Stimulated activated CD4-positive, alpha-beta T cell treated with anti-CD3 and anti-CD28 coated beads, Interleukin-2, amount 100 ng/mL, for 48 hours (primary cell): Measurements from ENCODE around the gene WASF3.
"Not testable (repeated sequence)": the region's sequence is repeated elsewhere in the genome, so short reads cannot be mapped to it uniquely, and the experiment has no call there.

Source experiments
- DNase-seq, 2 donors: peaks; one replicate each; pipeline ENCODE4 v3.0.0-alpha.2; 2020

Gene WASF3

DNA sequence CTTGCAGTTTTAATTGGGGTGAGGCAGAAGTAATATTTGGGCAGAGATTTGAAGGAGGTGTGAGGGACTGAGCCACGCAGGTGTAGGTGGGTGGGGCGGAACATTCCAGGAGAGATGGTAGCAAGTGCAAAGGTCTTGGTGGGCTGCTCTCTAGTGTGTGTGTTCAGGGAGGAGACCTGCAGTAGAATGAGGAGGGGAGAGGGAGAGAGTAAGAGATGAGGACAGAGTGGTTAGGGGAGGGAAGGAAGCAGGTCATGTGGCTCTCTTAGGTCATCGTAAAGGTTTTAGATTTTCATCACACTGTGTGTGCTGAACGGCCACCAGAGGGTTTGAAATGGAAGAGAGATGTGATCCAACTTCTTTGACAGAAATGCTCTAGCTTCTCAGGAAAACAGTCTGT lies 33.5 kb downstream of the WASF3 start:
- DNase-seq = no peak

DNA sequence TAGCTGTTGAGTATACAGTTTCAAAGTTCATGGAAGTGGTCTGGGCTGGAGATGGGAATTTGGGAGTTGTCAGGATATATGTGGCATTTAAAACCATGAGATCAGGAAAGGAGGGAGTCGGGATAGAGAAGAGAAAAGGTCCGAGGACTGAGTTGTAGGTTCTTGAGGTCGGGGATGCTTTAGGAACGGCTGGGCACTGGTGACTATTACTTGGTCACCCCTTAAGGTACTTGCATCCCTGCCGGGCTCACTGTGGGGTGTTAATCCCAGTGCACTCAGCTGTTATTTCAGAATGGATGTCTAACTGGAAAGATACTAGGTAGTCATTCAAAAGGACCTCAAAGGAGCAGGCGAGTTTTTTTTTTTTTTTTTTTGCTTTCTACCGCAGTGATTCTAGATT lies 34.2 kb downstream of the WASF3 start:
- DNase-seq = no peak

DNA sequence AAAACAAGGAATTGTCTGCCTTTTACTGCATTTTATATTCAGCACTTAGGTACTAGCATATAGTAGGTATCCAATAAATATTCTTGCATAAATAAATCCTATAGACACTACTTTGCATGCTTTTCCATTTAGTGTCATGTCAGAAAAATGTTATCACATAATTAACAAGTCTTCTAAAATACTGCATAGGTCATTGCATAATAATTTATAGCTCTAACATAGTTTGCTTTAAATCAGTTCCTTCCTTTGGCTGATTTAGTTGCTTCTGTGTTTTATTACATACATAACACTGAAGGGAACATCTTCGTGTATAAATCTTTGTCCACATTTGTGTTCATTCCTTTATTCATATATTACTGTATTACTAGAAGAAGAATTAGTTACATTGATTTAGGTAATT lies 36.2 kb downstream of the WASF3 start:
- no peak for DNase-seq

DNA sequence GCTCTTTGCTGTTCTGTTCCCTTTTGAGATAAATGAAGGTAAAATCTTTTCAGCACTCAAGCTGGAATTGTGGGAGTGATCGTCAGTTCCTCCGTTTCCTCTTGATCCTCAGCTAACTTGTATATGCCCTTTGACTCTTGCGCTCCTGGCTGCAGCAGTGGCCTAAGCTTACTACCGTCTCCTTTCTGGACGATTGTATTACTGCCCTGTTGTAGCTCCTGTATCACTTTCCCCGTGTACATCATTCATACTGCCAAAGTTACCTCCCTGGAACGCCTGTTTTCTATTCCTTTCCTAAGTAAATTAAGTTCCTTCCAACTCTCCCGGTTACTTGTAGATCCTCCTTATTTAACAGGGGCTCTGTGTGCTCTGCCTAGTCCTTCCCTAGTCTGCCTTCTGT lies 36.9 kb downstream of the WASF3 start:
- no peak for DNase-seq

DNA sequence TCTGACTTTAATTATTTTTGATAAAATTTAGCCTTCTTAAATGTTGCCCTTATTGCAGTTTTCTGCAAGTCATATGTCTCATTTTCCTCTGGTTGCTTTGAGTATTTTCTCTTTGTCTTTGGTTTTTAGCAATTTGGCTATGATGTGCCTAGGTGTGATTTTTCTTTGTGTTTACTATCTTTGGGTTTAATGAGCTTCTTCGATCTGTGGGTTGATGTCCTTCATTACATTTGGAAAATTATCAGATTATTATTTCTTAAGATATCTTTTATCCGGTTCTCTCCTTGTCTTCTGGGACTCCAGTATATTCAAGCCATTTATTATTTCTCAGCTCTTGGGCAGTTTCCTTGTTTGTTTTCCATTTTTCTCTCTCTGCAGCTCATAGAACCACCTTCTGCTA lies 39.0 kb downstream of the WASF3 start:
- DNase-seq = no peak

DNA sequence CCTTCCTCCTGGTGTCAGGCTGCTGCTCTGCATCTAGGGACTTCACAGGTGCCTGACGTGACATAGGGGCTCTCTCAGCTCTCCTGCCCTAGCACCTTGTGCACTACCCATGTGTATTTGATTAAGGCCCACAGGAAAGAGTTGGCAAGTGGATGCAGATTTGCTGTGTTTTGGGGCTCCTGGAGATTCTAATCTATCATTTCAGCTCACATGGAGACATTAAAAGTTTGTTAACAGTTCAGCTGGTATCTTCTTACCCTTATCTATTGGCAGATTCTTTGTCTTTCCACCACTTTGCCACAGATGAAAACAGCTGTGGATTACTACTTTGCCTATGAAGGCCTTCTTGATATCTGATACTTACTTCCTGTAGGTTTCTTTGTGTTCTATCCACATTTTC lies 41.9 kb downstream of the WASF3 start:
- no peak for DNase-seq

DNA sequence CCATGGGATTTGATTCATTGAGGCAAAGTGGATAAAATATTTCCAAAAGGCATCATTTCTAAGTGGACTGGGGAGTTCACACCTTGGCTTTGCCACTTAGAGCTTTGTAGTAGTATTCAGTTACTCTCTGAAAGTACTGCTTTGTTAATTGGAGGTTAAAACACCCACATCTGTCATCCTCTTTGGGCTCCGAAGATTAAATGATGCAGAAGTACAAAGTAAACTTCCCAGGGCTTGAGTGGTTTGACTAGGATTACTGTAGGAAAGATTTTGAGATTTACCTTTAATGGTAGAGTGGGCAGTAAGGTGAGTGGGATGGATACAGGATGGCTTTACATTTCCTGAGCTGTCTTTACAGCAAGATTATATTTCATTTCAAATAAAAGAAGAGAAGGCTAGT lies 42.4 kb downstream of the WASF3 start:
- DNase-seq = no peak

DNA sequence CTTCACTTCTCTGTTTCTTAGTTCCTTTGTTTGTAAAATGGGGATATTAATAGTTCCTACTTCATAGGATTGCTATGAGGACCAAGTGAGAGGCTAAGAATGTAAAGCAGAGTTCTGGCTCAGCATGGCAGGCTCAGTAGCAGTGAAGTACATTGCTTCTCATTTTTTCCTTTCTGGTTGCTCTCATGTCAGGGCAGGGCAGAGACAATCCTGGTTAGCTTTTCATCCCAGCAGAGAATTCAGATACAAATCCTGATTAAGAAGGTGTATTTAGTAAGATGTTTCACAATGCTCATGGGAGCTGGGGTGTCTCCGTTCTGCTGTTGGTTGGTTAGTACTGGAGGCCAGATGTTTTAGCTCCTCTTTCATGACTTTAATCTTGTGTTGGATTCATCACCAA lies 42.9 kb downstream of the WASF3 start:
- DNase-seq = no peak

DNA sequence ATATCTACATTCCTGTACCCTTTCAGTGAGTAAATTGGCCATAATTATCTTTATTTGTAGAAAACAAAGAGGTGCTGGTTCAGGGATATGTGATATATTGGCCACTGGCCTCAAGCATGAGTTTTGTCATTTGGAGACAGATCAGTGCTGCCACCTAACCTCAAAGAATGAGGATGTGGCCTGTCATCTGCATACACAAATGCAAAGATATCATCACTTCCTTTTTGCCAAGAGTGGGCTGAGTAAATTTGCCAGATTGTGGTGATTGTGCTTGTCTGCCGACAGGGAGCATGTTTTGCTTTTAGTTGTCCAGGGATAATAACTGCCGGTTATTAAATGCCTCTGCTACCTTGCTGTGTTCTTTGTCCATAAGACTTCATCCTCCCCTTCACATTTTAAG lies 44.2 kb downstream of the WASF3 start:
- no peak for DNase-seq

DNA sequence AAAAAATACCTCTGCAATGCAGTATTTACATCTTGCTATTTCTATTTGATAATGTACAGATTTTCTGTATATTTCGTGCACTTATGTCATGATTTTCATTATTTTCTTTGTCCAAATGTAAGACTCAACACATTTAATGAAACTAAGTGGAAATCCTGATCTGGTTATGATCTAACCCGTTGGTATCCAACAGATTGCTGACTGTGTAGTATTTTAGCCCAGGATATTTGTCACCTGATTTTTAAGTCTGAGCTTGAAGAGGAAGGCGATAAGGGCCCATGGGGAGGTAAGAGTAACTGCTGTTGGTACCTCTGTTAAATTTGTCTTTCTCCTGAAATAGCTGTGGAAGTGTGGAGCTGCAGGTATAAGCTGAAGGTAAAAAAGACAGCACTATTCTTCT lies 45.3 kb downstream of the WASF3 start:
- no peak for DNase-seq

DNA sequence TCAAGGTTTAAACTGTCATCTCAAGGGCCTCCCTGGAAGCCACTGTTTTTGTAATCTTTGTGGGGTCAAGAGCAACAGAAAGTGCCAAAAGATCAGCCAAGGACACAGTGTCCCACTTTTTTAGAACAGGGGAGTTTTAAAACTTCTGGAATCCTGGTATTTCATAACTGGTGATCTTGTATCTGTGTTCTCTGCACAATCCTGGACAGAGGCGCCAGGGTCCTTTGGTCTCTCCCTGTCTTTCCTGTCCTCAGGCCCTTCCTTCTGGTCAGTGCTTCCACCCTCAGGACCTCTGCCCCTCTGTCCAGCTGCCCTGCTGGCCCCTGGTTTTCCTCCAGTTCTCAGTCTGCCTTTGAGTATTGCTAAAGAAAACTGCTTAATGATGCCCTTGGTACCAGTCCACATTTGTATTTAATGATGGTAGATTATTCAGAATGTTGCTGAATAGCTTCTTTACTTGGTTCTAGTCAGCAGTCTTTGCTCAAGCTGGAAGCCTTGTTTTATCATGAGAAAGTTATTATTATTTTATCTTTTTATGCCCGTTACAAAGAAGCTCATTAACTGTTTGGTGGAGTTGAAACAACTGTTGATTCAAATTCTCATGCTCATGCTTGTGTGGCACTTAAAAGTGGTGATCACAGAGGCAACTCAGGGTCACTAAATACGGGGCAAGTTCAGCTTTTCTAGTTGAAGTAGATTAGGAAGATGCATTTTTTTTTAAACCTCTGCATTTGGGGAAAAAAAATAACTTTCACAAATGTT lies 47.5 kb downstream of the WASF3 start:
- DNase-seq = no peak

DNA sequence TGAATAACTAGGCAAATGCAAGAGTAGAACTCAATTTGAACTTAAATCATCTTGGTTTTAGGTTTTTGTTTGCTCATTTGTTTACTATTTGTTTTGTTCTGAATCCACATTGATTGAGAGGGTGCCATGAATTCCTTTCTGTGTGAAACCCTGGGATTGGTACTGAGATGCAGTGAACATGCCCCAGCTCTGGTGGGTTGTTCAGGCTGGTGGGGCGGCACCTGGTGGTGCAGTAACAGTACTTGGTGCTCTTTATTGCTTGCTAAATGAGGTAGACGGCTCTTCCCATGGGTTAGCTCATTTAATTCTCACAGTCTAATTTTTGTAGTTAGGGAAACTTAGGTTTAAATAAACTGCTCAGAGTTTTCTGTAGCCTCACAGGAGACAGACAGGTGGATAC lies 48.4 kb downstream of the WASF3 start:
- DNase-seq = no peak

DNA sequence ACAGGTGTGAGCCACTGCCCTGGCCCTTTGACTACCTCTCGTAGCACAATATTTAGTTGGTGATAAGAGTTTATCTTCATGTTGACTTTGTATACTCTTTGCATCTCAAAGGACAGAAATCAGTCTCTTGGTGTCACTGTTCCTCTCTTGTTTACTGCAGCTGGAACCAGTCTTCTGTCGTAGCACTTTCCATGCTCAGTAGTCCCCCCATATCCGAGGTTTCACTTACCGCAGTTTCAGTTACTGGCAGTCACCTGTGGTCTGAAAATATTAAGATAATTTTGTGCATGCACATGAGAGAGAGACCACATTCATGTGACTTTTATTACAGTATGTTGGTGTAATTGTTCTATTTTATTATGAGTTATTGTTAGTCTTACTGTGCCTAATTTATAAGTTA lies 49.1 kb downstream of the WASF3 start:
- no peak for DNase-seq

DNA sequence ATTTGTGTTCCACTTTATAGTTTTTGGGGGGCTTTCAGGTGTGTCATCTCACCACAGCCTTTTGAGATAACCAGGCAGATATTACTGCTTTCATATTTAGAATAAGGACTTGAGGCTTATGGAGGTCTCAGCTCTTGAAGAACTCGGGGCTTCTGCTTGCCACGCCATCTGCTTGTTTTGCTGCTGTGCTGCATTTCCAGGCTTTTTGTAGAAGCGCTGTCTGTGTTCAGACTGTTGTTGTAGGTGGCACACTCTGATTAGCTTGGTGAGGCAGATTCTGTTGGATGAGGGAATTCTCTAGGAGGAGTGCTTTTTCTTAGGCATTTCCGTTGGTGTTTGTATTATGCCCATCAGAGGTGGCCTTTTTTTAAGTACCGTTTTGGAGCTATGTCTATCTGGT lies 57.2 kb downstream of the WASF3 start:
- no peak for DNase-seq

DNA sequence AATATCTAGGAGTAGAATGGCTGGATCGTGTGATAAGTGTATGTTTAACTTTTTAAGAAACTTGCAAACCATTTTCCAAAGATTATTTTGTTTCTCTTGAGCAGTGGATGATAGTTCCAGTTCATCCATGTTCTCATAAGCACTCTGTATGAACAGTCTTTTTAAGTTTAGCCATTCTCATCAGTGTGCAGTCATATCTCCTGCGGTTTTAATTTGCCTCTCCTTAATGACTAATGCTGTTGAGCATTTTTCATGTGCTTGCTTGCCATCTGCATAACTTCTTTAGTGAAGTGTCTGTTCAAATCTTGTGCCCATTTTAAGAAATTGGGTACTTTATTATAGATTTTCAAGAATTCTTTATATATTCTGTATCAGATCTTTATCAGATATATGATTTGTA lies 58.6 kb downstream of the WASF3 start:
- no peak for DNase-seq

DNA sequence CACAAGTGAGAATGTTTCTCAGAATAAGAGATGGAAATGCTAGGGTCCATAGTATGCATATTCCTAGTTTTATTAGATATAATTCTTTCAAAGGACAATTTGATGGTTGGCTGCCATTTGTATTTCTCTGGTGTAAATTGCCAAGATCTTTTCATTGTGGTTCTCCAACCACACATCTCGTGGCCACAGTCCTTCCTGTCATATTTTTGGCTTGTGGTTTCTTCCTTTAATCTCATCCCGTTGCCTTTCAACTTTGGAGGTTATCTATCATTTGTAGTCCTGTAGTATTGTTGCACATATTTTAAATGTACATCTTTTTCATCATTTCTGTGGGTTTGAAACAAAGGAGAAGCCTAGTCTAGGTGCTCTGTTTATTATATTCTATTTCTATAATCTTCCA lies 61.2 kb downstream of the WASF3 start:
- no peak for DNase-seq

DNA sequence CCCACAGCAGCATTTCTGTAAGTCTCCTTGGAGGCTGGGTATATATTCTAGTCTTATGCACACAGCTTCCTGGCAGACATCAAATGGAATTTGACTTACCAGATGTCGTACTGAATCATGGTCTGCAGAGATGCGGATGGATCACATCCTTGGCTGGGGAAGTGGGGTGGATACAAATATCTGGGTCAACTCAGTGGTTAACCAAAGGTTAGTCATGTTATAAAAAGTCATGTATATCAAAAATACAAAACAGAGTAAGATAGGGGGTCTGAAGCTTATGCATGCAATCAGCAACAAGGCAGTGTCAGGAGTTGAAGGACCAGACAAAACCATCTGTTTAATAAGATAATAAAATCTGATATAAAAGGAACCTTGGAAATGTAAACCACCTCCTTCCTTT lies 61.9 kb downstream of the WASF3 start:
- no peak for DNase-seq

DNA sequence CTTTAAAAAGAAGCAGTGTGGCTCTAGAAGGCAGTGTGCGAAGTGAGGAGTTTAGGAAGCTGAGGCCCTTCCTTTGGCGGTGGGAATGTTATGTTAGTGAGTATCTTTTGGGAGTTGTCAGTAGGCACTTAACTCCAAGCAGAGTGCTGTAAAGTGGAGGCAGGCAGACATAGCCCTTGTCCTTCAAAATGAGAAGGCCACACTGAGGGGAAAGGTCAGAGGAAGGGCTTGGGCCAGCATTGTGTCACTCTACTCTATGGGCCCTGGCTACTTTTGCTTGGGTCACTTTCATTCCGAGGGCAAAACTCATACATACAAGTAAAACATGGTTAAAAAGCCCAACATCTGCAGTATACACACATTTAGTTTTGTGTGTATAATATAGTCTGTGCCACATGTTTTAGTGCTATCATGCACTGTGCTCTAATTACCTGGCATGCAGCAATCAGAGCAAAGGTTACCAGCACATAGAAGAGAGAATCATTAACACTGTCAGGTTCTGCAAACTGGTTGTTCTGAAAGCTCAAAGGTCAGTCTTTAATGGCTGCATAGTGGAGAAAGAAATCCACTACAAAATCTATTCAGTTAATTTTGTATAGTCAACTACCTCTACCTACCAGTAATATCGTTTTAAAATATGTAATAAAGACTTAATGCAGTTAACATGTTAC lies 64.4 kb downstream of the WASF3 start:
- no peak for DNase-seq

DNA sequence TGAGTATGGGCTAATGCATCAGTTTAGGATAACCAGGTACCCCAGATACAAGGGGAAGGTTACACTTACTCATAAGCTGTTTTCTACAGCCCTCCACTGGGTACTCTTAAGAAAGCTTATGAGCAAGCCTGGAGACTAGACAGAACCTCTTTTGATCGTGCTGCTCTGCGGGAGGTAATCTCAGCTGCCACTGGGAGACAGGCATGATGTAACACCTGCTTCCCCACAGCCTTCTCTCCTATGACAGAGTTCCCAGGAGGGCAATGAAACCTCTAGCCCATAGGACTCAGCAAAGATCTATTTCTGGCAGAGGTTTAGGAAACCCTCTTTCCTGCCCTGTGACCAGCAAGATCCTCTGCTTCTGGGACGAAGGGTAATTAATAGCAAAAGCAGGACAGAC lies 65.6 kb downstream of the WASF3 start:
- DNase-seq = no peak

DNA sequence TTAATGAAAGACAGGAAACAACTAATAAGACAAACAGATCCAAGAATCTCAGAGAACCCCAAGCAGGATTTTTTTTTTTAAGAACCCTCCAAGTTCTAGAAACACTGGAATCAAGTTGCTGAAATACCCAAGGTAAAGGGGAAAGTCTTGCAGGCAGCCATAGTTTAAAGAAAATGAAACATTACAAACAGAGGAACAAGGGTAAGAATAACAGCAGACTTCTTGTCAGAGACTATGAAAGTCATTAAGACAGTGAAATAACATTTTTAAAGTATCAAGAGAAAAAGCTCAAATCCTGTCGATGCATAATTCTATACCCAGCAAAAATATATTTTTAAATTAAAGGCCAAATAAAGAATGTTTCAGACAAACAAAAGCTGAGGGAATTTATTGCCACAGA lies 67.1 kb downstream of the WASF3 start:
- DNase-seq = no peak

DNA sequence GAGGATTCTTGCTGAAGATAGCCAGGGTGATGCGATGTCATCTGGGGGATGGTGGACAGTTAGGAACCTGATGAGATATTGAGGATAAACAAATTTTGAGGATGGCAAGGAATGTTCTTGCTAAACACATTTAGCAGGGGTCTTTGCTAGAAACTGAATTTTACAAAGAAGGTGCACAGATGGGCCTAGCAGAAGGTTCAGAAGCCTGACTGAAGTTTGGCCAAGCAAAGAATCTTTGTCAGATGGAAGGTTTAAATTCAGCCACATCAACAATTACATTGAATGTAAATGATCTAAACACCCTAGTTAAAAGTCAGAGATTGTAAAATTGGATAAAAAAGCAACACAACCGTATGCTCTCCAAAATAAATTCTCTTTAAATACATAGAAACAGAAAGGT lies 68.8 kb downstream of the WASF3 start:
- DNase-seq = no peak

DNA sequence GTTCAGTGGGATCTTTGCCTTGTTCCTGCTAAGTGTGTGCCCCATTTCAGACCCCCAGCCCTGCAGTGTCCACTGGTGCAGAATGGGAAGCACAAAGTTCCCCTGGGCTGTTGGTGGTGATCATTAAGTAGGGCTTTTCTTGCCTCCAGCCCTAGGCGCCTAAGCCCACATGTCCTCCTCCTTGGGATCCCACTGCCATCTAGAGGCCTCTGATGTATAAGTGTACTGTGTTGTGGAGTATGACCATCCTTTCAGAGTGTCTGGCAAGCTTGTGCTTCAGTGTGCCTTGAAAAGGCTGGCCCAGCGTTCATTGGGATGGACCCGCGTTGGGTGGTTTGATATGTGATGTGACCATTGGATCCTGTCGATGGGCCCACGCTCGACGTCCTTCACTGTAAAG lies 71.2 kb downstream of the WASF3 start:
- DNase-seq = no peak

DNA sequence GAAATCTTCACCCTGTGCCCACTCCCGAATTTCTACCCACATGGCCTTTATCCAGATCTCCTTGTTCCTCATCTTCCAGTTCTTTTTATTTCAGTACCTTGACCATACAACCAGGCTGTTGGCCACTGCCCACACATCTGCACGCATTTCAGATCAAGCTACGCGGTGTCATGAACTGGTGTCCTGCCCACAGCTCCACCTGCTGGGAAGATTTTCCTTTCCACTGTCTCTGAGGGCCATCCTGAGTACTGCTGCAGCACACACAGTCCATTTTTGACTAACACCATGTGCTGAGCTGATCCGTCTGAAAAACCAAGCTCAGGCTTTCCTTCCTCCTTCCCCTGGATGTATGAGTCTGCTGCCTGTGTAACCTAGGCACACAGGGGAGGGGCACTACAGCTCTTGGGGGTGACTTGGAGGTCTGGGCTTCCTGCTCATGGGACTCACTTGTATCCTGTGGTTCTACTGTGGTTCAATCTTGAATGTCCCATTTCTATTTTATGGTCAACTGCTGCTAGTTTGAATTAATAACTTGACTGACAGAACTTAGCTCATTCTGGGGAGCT lies 71.9 kb downstream of the WASF3 start:
- no peak for DNase-seq

DNA sequence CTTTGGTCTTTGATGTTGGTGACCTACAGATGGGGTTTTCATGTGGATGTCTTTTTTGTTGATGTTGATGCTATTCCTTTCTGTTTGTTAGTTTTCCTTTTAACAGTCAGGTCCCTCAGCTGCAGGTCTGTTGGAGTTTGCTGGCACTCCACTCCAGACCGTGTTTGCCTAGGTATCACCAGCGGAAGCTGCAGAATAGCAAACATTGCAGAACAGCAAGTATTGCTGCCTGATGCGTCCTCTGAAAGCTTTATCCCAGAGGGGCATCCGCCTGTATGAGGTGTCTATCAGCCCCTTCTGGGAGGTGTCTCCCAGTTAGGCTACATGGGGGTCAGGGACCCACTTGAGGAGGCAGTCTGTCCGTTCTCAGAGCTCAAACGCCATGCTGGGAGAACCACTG lies 78.2 kb downstream of the WASF3 start:
- DNase-seq = not testable (repeated sequence)

DNA sequence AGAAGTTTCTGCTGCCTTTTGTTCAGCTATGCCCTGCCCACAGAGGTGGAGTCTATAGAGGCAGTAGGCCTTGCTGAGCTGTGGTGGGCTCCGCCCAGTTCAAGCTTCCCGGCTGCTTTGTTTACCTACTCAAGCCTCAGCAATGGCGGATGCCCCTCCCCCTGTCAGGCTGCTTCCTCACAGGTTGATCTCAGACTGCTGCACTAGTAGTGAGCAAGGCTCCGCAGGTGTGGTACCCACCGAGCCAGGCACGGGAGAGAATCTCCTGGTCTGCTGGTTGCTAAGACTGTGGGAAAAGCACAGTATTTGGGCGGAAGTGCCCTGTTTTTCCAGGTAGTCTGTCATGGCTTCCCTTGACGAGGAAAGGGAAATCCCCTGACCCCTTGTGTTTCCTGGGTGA lies 78.6 kb downstream of the WASF3 start:
- DNase-seq = not testable (repeated sequence)
